AG09309 (cell line): Measurements from ENCODE around the gene FAM124A.

Experiments used
- DNase-seq: peaks from one replicate; pipeline ENCODE4 v3.0.0-alpha.2; 2010; ENCODE audit warnings: low read depth
- H3K4me3 ChIP-seq: 2 replicates; pipeline ENCODE4 v1.5.1; 2011; ENCODE audit warnings: mild to moderate bottlenecking, low read depth, low read length, moderate library complexity; ENCODE audit not compliant: control insufficient read depth
- CTCF ChIP-seq: IDR thresholded peaks from 2 replicates; pipeline ENCODE4 v1.5.1; 2011; ENCODE audit warnings: mild to moderate bottlenecking, low read depth, low read length, inconsistent platforms; ENCODE audit not compliant: insufficient read depth, control insufficient read depth; ENCODE audit errors: missing control alignments

FAM124A gene

GRCh38 chr13:51180853-51181511 lies 41.2 kb upstream of the FAM124A start:
- no peak for DNase-seq
- no peak for TF ChIP-seq CTCF
- H3K4me3 ChIP-seq, result no peak overlapping the region

- TF ChIP-seq CTCF, result no peak
- H3K4me3 ChIP-seq, result no peak overlapping the region
- no peak for DNase-seq
Observed at GRCh38 chr13:51181786-51182383, 40.3 kb upstream of the FAM124A start.

- TF ChIP-seq CTCF, result no peak
- no peak for DNase-seq
Observed at GRCh38 chr13:51191743-51192142, 30.5 kb upstream of the FAM124A start.

GRCh38 chr13:51192348-51192747 lies 29.9 kb upstream of the FAM124A start:
- H3K4me3 ChIP-seq, result no peak overlapping the region
- DNase-seq, result no peak
- TF ChIP-seq CTCF, result no peak

More at GRCh38 chr13:51191743-51192142, 30.5 kb upstream of the FAM124A start:
- no peak overlapping the region for H3K4me3 ChIP-seq

- no peak for TF ChIP-seq CTCF
- no peak for DNase-seq
- no peak overlapping the region for H3K4me3 ChIP-seq
Observed at GRCh38 chr13:51193387-51193786, 28.8 kb upstream of the FAM124A start.

GRCh38 chr13:51194942-51195341 lies 27.3 kb upstream of the FAM124A start:
- no peak for TF ChIP-seq CTCF
- no peak for DNase-seq
- no peak overlapping the region for H3K4me3 ChIP-seq
